AG20443 (cell line): ENCODE measurements around the gene SELENOI.
"Not testable (repeated sequence)": the region's sequence is repeated elsewhere in the genome, so short reads cannot be mapped to it uniquely, and the experiment has no call there.

Experiments
- DNase-seq: peaks from one replicate; pipeline ENCODE4 v3.0.0; 2012; ENCODE audit warnings: low spot score, mixed read lengths

Gene SELENOI

GRCh38 chr2:26345545-26346453, at the start of gene SELENOI:
Gene SELENOI, plus strand, starts transcription at chr2:26346143. Its CDS starts 90 bp downstream, at chr2:26346233.
- DNase-seq = peak; percentile 100

- DNase-seq = no peak
Observed at GRCh38 chr2:26297061-26297460, 48.9 kb upstream of the SELENOI start.

GRCh38 chr2:26298286-26298637, 47.7 kb upstream of the SELENOI start:
- no peak for DNase-seq

GRCh38 chr2:26298638-26299393, 47.1 kb upstream of the SELENOI start:
- DNase-seq = peak; percentile 63

- peak; percentile 40 for DNase-seq
Observed at GRCh38 chr2:26299471-26300101, 46.4 kb upstream of the SELENOI start.

GRCh38 chr2:26300234-26300925, 45.6 kb upstream of the SELENOI start:
- no peak for DNase-seq

GRCh38 chr2:26302846-26303245, 43.1 kb upstream of the SELENOI start:
- no peak for DNase-seq

GRCh38 chr2:26305094-26305493, 40.8 kb upstream of the SELENOI start:
- not testable (repeated sequence) for DNase-seq

- no peak for DNase-seq
Observed at GRCh38 chr2:26305540-26305939, 40.4 kb upstream of the SELENOI start.

- DNase-seq = no peak
Observed at GRCh38 chr2:26309921-26310320, 36.0 kb upstream of the SELENOI start.

GRCh38 chr2:26312471-26312870, 33.5 kb upstream of the SELENOI start:
- DNase-seq = no peak

- DNase-seq = no peak
Observed at GRCh38 chr2:26313446-26313845, 32.5 kb upstream of the SELENOI start.

- peak; percentile 10 for DNase-seq
Observed at GRCh38 chr2:26314243-26314642, 31.7 kb upstream of the SELENOI start.

GRCh38 chr2:26316041-26316440, 29.9 kb upstream of the SELENOI start:
- peak; percentile 26 for DNase-seq

GRCh38 chr2:26316845-26317244, 29.1 kb upstream of the SELENOI start:
- no peak for DNase-seq

- peak; percentile 29 for DNase-seq
Observed at GRCh38 chr2:26317377-26318105, 28.4 kb upstream of the SELENOI start.

- DNase-seq = no peak
Observed at GRCh38 chr2:26318950-26319349, 27.0 kb upstream of the SELENOI start.

GRCh38 chr2:26324479-26324878, 21.5 kb upstream of the SELENOI start:
- not testable (repeated sequence) for DNase-seq

- DNase-seq = no peak
Observed at GRCh38 chr2:26324903-26325302, 21.0 kb upstream of the SELENOI start.

GRCh38 chr2:26325851-26326250, 20.1 kb upstream of the SELENOI start:
- DNase-seq = no peak

- no peak for DNase-seq
Observed at GRCh38 chr2:26326514-26326913, 19.4 kb upstream of the SELENOI start.
